Body of pancreas (tissue), 4 donors: ENCODE measurements around the gene AFDN. TPM values are rescaled to one million over a fixed set of nuclear protein-coding genes. Genes with fewer than 3 reads are reported as not detected.

Experiments
- ATAC-seq: fragments of 150-250 bp; one replicate; pipeline ENCODE4 v1.9.1; 2016
- DNase-seq, 4 donors: peaks; one replicate each; pipeline ENCODE4 v3.0.0-alpha.2; 2019
- H3K27ac ChIP-seq, 4 donors: fragments of 200-600 bp; sonication (generic); 1 replicate in 3 of 4; 2 replicates in 1 of 4; pipeline versions ENCODE4 v1.5.1 to v1.6.1; 2016 to 2019; ENCODE audit warnings: mild to moderate bottlenecking in 1 of 4, mixed read lengths in 1 of 4, moderate library complexity in 1 of 4
- H3K27me3 ChIP-seq, 2 donors: fragments of 200-600 bp; sonication (generic); one replicate each; pipeline ENCODE4 v1.6.0; 2016; ENCODE audit warnings: mild to moderate bottlenecking in 1 of 2
- H3K36me3 ChIP-seq, 2 donors: fragments of 200-600 bp; sonication (generic); replicated peaks in 1 of 2; 2 replicates each; pipeline ENCODE4 v1.5.1; 2016; ENCODE audit warnings: low read depth in 2 of 2; ENCODE audit not compliant: insufficient read depth in 1 of 2
- H3K4me1 ChIP-seq: fragments of 200-600 bp; sonication (generic); one replicate; pipeline ENCODE4 v1.6.0; 2016
- H3K4me3 ChIP-seq, 2 donors: fragments of 200-600 bp; sonication (generic); 1 replicate in 1 of 2; 2 replicates in 1 of 2; pipeline ENCODE4 v1.5.1; 2016 to 2019
- H3K9me3 ChIP-seq, 3 donors: fragments of 200-600 bp; sonication (generic); 1 replicate in 2 of 3; 2 replicates in 1 of 3; pipeline ENCODE4 v1.5.1; 2016
- POLR2A ChIP-seq, 3 donors: fragments of 450-650 bp; IDR thresholded peaks; one replicate each; pipeline ENCODE4 v1.6.1; 2016; ENCODE audit warnings: antibody characterized with exemption in 3 of 3, mild to moderate bottlenecking in 2 of 3
- WGBS, 2 donors: methylation state at CpG; one replicate each; pipeline ENCODE4 v1.1.5; 2017; 5-methylcytosine and 5-hydroxymethylcytosine counted together
- intact Hi-C: fragments of 100-400 bp; cut with DNase I; formaldehyde crosslinking; loops from one replicate; pipeline ENCODE4 v1.15.1; 2023
- total RNA-seq, 2 donors: library from RNA; depleted of rRNA; stranded (reverse); fragments of >200 nt; gene quantifications; one replicate each; pipeline ENCODE4 v1.1.0, GENCODE V29; 2016
- TF ChIP-seq, protein P1 (sequence below), 7 experiments: fragments of 450-650 bp in 4 of 7; fragments of 200-600 bp in 3 of 7; sonication (generic) in 3 of 7; IDR thresholded peaks; one replicate each; pipeline ENCODE4 v1.5.1; 2016 to 2019; ENCODE audit warnings: antibody characterized with exemption in 7 of 7

Gene AFDN
- total RNA-seq, 2 donors from 2014 or later, result 160 to 195 TPM

DNA sequence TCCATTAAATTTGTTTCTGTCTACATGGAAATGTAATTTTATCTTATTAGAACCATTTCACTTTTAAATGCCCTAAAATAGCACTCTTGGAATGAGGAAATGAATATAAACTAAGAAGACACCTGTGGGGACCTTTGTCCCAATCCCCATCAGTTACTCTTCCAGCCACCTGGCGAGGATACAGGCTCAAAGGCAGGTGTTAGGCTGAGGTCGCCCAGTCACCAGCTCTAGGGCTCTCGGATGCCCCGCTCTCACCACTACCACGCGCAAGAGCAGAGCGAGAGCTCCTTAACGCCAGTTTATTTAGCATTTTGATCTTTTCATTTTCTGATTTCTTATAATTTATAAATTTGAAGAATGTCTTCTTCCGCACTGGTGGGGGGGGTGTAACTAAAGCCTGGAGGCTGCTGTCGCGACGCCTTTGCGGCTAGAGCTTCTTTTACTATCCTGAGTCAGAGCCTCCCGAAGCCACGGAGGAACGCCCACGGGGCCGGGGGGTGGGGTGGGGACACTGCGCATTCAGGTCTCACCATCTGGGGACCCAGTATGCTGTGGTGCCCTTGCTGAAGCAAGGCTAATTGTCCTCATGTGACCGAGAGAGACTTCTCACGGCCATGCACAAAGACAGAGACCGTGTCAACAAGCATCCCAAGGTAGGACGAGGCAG is 38.7 kb upstream of the AFDN start:
- DNase-seq (no peak), ATAC-seq (no peak)
- Histone ChIP-seq H3K36me3 (no peaks in the 10 kb centered on the region), H3K27me3 (no peaks in the 10 kb centered on the region), H3K27ac (no peak overlapping the region), H3K4me1 (peaks cover 19% of the 10 kb centered on the region), H3K4me3 (no peak overlapping the region), H3K9me3 (no peaks in the 10 kb centered on the region)
- intact Hi-C loops, result no loop called here
- TF ChIP-seq, protein P1, sequence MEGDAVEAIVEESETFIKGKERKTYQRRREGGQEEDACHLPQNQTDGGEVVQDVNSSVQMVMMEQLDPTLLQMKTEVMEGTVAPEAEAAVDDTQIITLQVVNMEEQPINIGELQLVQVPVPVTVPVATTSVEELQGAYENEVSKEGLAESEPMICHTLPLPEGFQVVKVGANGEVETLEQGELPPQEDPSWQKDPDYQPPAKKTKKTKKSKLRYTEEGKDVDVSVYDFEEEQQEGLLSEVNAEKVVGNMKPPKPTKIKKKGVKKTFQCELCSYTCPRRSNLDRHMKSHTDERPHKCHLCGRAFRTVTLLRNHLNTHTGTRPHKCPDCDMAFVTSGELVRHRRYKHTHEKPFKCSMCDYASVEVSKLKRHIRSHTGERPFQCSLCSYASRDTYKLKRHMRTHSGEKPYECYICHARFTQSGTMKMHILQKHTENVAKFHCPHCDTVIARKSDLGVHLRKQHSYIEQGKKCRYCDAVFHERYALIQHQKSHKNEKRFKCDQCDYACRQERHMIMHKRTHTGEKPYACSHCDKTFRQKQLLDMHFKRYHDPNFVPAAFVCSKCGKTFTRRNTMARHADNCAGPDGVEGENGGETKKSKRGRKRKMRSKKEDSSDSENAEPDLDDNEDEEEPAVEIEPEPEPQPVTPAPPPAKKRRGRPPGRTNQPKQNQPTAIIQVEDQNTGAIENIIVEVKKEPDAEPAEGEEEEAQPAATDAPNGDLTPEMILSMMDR (IDR thresholded peaks at IDR 0.05), result no peak
- no peak for TF ChIP-seq POLR2A (IDR thresholded peaks at IDR 0.05)
- WGBS, 2 donors, result 91 to 97% methylated on average over 20 to 23 of the region's 23 CpGs

DNA sequence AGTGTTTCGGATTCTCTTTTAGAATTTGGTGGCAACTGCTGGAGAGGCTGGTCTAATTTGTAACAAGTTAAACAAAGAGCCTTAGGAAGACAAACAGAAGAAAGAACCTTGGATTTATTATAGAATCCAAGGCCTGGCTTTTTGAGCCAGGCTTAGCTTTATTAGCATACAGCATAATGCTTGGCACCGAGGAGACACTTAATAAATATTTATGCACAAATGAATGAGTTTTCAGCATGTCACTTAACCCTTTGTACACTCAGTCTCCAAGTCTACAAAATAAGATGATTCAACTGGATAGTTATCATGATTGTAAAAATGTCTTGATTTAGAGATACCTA is 38.2 kb upstream of the AFDN start:
- no peaks in the 10 kb centered on the region for H3K36me3 ChIP-seq
- intact Hi-C loops, result no loop called here
- DNase-seq, result no peak
- 49 to 55% methylated on average over 2 of the region's 2 CpGs for WGBS, 2 donors
- TF ChIP-seq, protein P1 (IDR thresholded peaks at IDR 0.05), result no peak
- no peak for TF ChIP-seq POLR2A (IDR thresholded peaks at IDR 0.05)
- H3K27ac ChIP-seq, result no peak overlapping the region
- no peaks in the 10 kb centered on the region for H3K27me3 ChIP-seq
- H3K4me3 ChIP-seq, result no peak overlapping the region
- no peaks in the 10 kb centered on the region for H3K9me3 ChIP-seq
- peaks cover 19% of the 10 kb centered on the region for H3K4me1 ChIP-seq
- ATAC-seq, result no peak

DNA sequence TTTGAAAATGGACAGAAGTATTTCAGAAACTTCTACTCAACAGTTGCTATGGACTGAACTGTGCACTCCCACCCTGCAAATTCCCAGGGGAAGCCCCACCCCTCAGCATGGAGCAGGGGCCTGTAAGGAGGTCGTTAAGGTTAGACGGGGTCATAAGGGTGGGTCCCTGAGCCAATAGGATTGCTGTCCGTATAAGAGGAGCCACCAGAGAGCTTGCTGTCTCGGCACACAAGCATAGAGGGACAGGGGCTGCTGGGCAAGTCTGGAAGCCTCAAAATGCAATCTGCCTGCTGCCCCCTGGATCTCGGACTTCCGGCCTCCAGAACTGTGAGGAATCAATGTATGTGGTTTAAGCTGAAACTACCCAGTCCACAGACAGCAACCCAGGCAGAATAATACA is 37.4 kb upstream of the AFDN start:
- Histone ChIP-seq H3K4me1 (peaks cover 27% of the 10 kb centered on the region), H3K9me3 (no peaks in the 10 kb centered on the region), H3K27me3 (no peaks in the 10 kb centered on the region), H3K36me3 (no peaks in the 10 kb centered on the region), H3K4me3 (no peak overlapping the region), H3K27ac (no peak overlapping the region)
- intact Hi-C loops, result no loop called here
- no peak for DNase-seq
- 76 to 83% methylated on average over 4 to 6 of the region's 6 CpGs for WGBS, 2 donors
- no peak for TF ChIP-seq POLR2A (IDR thresholded peaks at IDR 0.05)
- ATAC-seq, result no peak

DNA sequence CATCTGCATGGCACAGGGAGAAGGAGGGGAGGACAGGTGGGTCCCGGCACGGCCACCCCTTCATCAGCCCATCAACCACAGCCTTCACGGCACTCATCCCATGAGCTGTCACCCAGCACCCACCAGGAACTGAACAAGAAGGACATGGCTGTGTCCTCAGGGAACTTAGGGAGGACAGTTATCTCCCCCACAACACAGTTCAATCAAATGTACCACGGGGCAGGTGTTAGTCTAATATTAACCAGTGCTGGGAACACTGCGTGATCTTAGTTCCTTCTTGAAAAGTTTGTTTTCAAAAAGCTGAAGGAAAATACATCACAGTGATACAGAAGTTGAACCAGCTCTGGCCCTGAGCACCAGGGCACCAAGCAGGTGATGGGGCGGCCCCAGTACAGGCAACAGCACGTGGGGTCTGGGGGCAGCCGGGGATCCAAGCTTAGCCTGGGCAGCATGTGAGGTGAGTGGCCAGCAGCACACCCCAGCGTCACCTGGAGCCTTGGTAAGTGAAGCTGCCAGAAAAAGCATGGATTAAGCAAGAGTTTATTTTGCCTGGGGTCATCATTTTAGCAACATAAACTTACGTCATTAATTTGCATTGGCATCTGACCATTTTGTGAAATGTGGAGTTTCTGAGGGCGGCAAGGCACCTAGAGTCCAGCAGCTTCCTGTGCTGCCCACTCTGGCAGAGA is 35.5 kb upstream of the AFDN start:
- Histone ChIP-seq H3K4me3 (no peak overlapping the region), H3K27ac (peak overlapping the region; percentile 62 to 77 (median 72)), H3K9me3 (no peaks in the 10 kb centered on the region), H3K36me3 (no peaks in the 10 kb centered on the region), H3K27me3 (no peaks in the 10 kb centered on the region), H3K4me1 (peaks cover 33% of the 10 kb centered on the region)
- TF ChIP-seq, protein P1 (IDR thresholded peaks at IDR 0.05), result no peak
- peak in 1 of 3 donors; percentile 34 for TF ChIP-seq POLR2A (IDR thresholded peaks at IDR 0.05)
- DNase-seq (peak; percentile 31 to 67 (median 59)), ATAC-seq (peak; percentile 75)
- intact Hi-C loops, result no loop called here
- 46 to 49% methylated on average over 9 to 11 of the region's 11 CpGs for WGBS, 2 donors

DNA sequence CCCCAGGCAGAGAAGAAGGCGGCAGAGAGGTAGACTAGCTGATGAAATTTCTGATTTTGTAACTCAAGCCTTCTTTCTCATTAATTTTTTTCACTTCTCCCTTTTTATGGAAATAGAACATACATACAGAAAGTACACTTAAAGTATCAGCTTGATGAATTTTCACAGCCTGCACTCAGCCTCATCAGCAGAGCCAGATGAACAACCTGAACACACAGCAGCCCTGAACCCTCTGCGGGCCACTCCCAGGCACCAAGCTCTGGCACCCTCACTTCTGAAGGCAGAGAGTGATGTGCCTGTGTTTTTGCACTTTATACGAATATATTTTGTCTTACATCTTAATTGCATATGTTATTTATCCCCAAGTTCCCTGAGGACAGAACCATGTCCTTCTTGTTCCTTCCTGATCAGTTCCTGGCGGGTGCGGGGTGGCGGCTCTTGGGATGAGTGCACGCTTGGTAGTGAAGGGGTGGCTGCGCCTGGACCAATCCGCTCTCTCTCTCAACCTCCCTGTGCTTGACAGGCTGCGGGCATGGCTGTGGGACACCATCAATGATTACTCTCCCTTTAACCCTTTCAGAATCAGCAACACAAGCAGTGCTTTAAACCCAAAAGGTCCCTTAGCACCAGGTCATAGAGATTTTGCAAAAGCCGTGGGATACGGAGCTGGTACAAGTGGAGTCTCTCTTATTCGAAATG is 34.8 kb upstream of the AFDN start:
- no peak for ATAC-seq
- H3K4me3 ChIP-seq, result no peak overlapping the region
- H3K9me3 ChIP-seq, result no peaks in the 10 kb centered on the region
- no peak for DNase-seq
- intact Hi-C loops, result no loop called here
- no peaks in the 10 kb centered on the region for H3K27me3 ChIP-seq
- no peaks in the 10 kb centered on the region for H3K36me3 ChIP-seq
- peak overlapping the region; percentile 62 to 77 (median 72) for H3K27ac ChIP-seq
- WGBS, 2 donors, result 70 to 74% methylated on average over 13 of the region's 13 CpGs
- peaks cover 33% of the 10 kb centered on the region for H3K4me1 ChIP-seq
- TF ChIP-seq, protein P1 (IDR thresholded peaks at IDR 0.05), result no peak
- peak in 1 of 3 donors; percentile 45 for TF ChIP-seq POLR2A (IDR thresholded peaks at IDR 0.05)
